Neural crest cell (in vitro differentiated cells): Measurements from ENCODE around the gene SH2D4B. TPM values are rescaled to one million over a fixed set of nuclear protein-coding genes. Genes with fewer than 3 reads are reported as not detected.

ENCODE experiments used
- DNase-seq: peaks from one replicate; pipeline ENCODE4 v3.0.0; 2021; ENCODE audit warnings: low read depth, mixed read lengths, low spot score
- H3K27ac Mint-ChIP-seq: one replicate; pipeline ENCODE4 v1.8.0; 2021; ENCODE audit warnings: mild to moderate bottlenecking, mixed read lengths; ENCODE audit not compliant: unreplicated experiment
- H3K27me3 Mint-ChIP-seq: 2 replicates; pipeline ENCODE4 v1.8.0; 2021; ENCODE audit warnings: low read depth, mild to moderate bottlenecking, mixed read lengths
- H3K36me3 Mint-ChIP-seq: 2 replicates; pipeline ENCODE4 v1.8.0; 2021; ENCODE audit warnings: low read depth, mild to moderate bottlenecking, mixed read lengths
- H3K4me1 Mint-ChIP-seq: 2 replicates; pipeline ENCODE4 v1.8.0; 2021; ENCODE audit warnings: mixed read lengths
- H3K4me3 Mint-ChIP-seq: one replicate; pipeline ENCODE4 v1.8.0; 2021; ENCODE audit warnings: mild to moderate bottlenecking, mixed read lengths
- H3K9me3 Mint-ChIP-seq: 2 replicates; pipeline ENCODE4 v1.8.0; 2021; ENCODE audit warnings: mixed read lengths
- CTCF ChIP-seq: fragments of 200-600 bp; sonication (generic); conservative IDR thresholded peaks from 2 replicates; pipeline ENCODE4 v1.5.0; 2021; ENCODE audit warnings: antibody characterized with exemption, mild to moderate bottlenecking
- total RNA-seq: library from RNA; stranded (reverse); gene quantifications from 2 replicates; pipeline ENCODE4 v1.2.1, GENCODE V29; 2021

SH2D4B gene
- total RNA-seq, 1 donor from 2014 or later, result 0.09 TPM

GRCh38 chr10:80583685-80584084, 46.0 kb downstream of the SH2D4B start:
- Mint-ChIP-seq H3K27ac (no peak overlapping the region), H3K36me3 (peaks cover 12% of the 10 kb centered on the region), H3K9me3 (peaks cover 10% of the 10 kb centered on the region), H3K4me1 (peaks cover 14% of the 10 kb centered on the region), H3K27me3 (no peaks in the 10 kb centered on the region), H3K4me3 (no peak overlapping the region)
- DNase-seq, result no peak
- no peak for TF ChIP-seq CTCF

- DNase-seq, result no peak
- Mint-ChIP-seq H3K4me3 (no peak overlapping the region), H3K4me1 (peaks cover 8% of the 10 kb centered on the region), H3K27me3 (no peaks in the 10 kb centered on the region), H3K36me3 (peaks cover 12% of the 10 kb centered on the region), H3K27ac (no peak overlapping the region), H3K9me3 (peaks cover 14% of the 10 kb centered on the region)
- TF ChIP-seq CTCF, result no peak
These were observed 48.1 kb downstream of the SH2D4B start for GRCh38 chr10:80585812-80586211.

GRCh38 chr10:80588546-80588945, 50.8 kb downstream of the SH2D4B start:
- no peaks in the 10 kb centered on the region for H3K4me1 Mint-ChIP-seq
- H3K4me3 Mint-ChIP-seq, result no peak overlapping the region
- no peaks in the 10 kb centered on the region for H3K27me3 Mint-ChIP-seq
- H3K9me3 Mint-ChIP-seq, result peaks cover 14% of the 10 kb centered on the region
- peaks cover 12% of the 10 kb centered on the region for H3K36me3 Mint-ChIP-seq
- no peak overlapping the region for H3K27ac Mint-ChIP-seq
- no peak for DNase-seq
- TF ChIP-seq CTCF, result no peak

GRCh38 chr10:80589726-80590373, 52.1 kb downstream of the SH2D4B start:
- no peaks in the 10 kb centered on the region for H3K4me1 Mint-ChIP-seq
- no peak for TF ChIP-seq CTCF
- H3K9me3 Mint-ChIP-seq, result peaks cover 14% of the 10 kb centered on the region
- H3K4me3 Mint-ChIP-seq, result no peak overlapping the region
- H3K36me3 Mint-ChIP-seq, result peaks cover 12% of the 10 kb centered on the region
- no peaks in the 10 kb centered on the region for H3K27me3 Mint-ChIP-seq
- DNase-seq, result no peak
- no peak overlapping the region for H3K27ac Mint-ChIP-seq

- Mint-ChIP-seq H3K4me3 (no peak overlapping the region), H3K27ac (no peak overlapping the region), H3K36me3 (peaks cover 12% of the 10 kb centered on the region), H3K4me1 (no peaks in the 10 kb centered on the region), H3K9me3 (peaks cover 14% of the 10 kb centered on the region), H3K27me3 (no peaks in the 10 kb centered on the region)
- DNase-seq, result no peak
- TF ChIP-seq CTCF, result no peak
These were observed 53.0 kb downstream of the SH2D4B start for GRCh38 chr10:80590585-80591125.
